Activated T-cell treated with anti-CD3 and anti-CD28 coated beads for 4 hours (primary cell): ENCODE results near the gene CDH4.

Experiments used
- DNase-seq: peaks from one replicate; pipeline ENCODE4 v3.0.0-alpha.2; 2020

Gene CDH4

DNA sequence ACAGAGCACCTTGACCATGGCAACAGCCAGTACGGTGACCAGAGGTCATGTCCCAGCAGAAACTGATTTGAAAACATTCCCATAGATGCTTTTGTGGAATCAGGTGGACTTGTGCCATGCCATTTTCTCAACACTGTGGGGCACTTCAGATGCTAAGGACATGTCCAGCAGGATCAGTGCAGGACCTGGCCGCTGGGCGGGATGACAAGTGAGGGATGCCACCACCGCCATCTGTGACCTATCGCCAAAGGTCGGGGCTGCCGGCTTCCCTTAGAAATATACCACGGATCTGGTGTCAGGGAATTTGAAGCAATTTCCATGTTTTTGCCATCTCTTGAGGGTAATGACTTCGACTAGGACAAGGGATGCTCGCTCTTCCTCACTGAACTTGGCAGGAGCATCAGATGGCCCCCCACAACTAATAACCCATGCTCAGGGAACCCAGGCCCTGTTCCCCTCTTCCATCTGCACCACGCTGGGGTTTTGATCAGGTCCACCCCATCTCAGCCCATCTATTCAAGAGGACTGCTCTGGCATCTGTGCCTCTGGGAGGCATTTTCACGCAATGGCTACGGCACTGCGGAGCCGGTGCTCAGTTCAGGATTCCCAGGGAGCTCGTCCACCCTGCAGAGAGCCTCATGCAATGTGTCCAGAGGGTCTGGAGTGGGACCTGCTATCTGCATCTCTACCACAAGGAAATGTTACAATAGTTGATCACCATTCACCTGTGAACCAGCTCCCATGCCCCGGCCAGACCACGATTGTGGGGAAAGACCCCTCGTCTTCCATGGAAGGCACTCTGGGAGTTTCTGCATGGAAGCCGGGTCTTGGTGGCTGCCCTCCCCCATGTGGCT, 511.1 kb downstream of the CDH4 start:
- no peak for DNase-seq

DNA sequence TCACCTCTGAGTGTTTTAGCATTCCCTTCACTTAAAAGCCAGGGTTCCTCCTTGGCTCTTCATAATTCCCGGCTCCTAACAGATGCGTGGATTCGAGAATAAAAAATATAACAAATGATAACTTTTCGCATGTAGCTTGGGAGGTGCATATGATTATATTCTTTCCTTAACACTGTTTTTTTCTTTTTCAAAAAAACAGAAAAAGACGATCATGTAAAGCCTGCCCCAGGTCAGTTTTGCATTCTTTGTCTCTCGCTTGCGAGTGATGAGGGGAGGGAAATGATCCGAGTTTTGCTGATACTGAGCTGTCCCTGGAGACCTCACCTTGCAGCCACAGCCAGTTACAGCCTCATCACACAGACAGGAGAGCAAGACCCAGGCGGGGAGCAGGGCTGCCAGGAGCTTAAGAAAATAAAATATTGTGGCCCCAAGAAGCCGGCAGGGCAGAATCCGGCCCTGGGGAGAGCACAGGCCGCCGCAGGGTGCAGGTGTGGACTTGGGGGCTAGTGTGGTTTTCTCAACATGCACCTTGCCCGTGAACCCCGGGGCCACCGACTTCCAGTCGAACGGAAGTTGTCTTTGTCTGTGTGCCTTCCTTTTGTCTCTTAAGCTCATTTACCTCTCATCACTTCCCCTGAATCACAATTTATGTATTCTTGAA, 511.8 kb downstream of the CDH4 start:
- DNase-seq: no peak

DNA sequence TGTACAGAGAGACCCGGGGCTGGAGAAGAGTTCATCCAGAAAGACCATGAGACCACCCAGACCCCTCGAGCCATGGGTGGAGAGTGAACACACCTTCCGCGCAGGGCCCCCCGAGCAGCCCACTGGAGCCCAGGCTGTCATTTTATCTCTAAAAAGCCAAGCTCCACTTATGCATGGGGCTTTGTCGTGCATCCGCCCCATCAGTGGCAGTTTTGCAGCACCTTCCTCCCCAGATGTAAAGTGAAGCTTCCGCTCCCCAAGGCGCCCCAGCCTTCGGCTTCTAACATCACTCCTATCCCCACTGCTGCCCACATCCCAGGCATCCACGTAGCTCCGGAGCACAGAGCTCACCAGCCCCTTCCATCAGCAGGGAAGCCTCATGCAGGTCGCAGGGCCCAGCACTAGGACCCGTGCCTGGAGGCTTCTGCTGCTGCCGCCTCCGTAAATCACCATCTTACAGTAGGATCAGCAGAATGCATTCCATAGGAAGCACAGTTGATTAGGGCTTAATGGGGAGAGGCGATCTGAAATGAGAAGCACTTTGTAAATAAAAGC, 512.5 kb downstream of the CDH4 start:
- no peak for DNase-seq

DNA sequence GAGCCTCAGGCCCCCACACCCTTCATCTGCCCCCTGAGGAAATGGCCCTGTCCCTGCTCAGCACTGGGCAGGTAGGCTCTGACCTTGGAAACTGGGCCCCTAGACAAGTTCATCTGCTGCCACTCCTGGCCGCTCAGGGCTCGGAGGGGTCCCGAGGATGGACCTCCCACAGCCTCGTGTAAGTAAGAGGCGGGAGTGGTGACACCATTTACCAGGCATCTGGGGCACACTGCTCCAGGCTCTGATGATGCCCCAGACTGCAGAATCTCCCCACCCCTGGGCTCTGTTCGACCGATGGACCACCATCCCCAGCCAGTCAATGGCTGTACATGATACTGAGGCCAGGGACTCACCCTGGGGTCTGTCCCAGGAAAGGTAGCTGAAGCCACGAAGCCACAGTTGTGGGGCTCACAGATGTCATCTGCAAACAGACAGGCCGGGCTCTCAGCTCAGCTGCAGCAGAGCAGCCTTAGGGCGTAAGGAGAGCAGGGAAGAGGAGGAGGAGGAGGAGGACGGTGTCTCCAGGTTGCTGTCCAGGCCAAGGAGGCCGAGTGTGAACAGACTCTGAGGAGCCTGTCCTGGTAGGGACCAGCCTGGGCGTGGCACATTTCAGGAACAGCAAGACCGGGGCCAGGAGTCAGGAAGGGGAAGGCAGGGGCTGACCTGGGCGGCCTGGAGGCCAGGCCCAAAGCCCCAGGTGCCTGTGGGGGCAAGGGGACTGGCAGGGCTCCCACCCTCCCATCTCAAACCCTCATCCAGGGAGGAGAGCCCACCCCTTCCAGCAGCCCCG, 513.2 kb downstream of the CDH4 start:
- DNase-seq: no peak

DNA sequence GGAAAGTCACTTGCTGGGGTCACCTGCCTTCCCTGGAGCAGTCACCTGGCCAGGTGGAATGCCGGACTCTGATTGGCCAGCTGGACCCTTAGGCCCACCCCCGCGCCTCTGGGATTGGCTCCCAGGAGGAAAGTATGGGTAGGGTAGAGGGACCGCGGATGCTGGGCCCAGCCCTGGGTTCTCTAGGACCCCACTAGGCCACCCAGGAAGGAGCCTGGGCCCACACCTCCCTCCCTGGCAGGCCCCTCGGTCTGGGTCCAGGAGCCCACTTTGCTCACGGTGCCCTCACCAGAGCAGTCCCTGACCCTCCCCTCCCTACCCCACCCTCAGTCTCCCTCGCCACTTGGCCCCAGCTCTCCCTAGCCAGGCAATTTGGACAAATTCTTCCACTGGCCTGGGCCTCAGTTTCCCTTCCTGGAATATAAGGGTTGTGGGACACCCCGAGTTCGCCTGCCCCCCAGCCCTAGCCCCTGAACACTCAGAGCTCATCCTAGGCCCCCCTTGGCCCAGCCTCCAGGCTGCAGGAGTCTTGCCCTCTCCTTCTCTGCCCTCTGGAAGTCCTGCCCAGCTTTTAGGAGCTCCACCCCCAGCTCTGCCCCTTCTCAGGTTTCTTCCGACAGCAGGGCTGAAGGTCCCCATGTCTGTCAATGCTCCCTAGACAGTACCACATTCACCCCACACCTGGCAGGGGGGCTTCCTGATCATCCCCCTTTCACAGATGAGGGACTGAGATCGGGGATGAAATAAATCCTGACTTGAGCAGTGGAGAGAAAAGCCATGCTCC, 514.0 kb downstream of the CDH4 start:
- DNase-seq: no peak

DNA sequence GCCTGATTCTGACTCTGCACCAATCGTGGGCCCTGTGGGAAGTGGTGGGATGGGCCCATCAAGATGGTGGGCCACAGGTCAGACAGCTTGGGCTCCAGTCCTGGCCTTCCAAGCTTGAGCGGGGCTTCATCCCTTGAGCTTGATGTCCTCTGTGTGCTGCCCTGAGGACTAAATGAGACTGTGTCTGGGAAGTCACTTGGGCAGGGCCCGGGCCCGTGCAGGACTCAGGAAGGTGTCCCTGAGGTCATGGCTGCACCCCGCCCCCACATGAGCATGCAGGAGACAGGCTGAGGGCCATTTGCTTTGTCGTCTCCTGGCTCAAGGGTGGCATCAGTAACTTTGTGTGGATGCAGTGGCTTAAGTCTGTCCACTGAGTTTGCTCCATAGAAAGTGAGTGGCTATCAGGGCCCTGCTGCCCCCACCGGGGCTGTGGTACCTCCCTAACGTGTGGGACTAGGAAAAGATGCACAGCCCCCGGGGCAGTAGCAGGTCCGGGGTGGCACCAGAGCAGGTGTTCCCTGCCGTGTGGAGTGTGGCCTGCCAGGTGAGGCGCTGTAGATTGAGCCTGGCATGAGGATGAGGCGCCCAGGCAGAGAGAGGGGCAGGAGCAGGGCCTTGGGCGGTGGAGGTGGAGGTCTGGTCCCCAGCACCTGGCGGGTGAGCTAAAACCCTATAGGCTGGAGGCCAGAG, 515.0 kb downstream of the CDH4 start:
- DNase-seq: no peak

DNA sequence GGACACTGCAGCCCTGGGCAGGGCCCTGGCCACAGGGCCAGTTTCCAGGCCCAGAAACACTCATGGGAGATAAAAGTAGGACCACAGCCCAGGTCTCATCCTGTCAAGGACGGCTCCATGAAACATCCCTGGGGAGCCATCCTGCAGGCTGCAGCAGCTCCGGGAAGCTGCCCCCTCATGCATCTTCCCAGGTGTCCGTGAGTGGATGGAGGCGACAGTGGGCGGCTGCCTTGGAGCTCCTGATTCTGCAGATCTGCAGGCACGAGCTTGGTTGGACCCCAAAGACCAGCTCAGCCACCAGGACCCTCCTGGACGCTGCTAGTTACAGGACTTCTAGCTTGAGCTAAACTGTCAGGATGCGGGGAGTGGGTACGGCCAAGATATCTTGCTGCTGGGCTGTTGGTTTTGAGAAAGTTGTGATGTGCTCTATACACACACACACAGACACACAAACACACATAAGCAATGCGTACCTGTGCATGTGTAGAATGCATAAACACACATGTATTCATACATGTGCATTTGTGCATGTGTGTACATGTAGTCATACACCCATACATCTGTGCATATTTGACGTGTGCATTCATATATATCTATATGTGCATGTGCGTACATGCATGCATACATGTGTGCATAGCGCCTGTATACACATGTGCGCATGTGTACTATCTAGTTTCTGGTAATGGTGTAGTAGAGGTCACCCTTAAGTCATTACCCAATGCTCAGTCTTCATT, 515.9 kb downstream of the CDH4 start:
- DNase-seq: no peak

DNA sequence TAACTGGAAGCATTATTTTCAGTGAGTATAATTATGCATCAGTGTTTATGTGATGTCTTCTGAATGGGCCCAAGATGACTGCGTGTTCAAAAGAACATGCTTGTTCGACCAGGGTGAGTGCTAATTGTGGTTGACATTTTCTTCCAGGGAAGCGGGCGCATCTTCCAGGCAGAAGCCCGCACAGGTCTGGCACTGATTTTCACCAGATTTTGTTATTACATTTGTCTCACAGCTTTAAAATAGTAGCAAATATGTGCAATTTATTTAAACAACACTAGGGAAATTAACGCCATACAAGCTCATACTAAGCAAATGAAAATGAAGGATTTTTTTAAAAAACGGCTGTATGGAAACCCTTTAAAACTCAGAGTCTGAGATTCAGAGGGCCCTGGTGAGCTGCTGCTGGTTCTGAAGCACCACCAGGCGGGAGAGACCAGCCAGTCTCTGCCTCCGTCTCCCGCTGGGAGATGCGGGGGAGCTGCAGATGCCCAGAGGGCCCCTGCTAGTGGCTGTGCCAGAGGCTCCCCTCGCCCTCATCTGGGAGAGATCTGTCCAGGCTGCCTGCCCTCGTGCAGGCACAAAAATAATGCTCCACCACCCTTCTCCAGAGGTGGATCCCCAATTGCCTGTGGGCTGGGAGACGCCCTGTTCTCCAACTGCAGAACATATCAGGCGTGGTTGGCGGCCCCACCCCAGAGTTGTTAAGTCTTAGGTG, 516.7 kb downstream of the CDH4 start:
- DNase-seq: no peak

DNA sequence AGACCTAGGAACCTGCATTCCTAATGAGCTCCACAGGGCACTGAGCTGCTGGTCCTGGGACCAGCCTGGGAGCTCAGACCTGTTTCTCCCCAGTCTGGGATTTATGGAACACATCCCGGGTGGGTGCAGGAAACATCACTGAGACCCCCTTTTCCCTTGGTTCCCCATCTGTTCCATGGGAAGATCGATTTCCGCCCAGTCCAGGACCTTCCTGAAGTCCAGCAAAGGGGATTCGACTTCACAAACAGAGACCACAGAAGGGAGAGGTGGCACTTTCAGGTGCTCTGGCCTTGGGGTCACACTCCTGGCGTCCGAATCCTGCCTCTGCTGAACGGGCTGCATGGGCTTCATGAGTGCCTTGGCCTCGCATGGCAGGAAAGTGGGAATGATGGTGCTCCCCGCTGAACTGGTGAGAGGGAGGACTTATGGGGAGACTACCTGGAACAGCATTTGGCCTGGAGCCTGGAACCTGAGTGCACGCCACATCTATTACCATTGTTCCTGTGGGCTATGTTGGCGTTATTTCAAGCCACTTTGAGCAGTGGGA, 517.3 kb downstream of the CDH4 start:
- no peak for DNase-seq

DNA sequence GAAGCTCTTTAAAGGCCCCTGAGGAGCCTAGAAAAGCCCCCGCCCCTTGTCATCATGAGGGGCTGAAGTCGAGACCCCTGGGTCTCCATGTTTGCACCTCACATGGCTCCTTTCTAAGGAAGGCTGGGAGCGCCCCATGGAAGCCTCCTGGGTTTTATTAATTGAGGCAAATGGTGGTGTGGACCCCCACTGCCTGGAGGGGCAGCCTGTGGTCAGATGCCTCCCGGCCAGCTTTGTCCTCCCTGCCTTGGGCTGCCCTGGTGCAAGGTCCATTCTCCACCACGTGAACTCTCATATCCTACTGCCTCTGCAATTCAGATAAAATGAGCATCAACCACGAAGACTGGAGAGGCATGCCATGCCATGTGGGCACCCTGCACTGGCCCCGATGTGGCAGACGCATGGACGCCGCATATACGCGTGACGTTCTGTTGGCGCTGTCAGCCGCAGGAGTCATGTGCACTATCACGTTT, 518.1 kb downstream of the CDH4 start:
- DNase-seq: no peak

DNA sequence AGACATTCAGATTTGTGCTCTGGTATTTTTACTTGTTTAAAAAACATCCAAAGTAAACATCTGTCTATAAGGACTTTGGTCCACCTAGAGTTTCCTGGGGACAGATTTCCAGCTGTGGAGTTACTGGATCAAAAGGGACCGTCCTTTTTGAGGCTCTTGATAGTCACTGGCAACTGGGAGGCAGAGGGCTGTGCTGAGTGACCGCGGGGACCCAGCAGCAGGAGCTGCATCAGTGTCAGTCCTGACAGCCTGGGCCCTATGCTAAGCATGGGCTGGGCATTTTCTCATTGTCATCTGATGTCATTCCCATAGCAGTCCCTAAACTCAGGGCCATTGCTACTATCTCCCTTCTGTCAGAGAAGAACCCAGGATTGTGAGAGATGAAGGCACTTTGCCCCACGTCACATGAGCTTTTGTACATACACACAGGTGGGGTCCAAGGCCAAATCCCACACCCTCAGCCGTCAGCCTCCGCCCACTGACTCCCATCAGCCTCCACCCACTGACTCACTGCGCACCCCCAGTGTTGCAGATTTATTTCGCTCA, 519.8 kb downstream of the CDH4 start:
- no peak for DNase-seq

DNA sequence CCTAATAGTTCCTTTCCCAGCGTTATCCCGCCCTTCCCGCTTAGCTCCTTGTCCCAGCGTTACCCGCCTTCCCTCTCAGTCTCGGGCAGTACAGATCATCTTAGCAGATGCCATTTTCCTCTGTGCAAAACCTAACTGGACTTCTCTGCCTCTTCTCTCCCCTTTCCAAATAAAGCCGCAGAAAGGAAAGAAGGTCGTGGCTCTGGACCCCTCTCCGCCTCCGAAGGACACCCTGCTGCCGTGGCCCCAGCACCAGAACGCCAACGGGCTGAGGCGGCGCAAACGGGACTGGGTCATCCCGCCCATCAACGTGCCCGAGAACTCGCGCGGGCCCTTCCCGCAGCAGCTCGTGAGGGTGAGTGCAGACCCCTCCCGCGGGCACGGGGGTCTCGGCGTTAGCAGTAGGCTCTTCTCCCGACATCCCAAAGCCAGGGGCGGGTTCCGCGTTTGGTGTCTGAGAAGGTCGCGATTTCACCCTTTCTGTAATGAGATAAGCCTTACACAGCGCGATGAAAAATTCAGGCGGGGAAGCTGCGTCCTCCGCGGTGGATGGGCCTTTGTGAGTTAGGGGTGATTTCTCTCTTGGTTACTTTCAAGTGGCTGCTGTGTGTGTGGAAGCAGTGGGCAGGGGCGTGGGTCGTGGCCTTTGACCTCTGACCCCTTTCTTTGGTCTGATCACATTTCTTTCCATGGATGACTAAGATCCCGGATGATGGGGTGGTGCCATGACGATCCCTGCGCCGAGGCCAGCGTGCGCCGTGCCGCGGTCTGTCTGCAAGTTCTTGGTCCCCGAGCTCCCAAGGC, 521.0 kb downstream of the CDH4 start:
- no peak for DNase-seq

DNA sequence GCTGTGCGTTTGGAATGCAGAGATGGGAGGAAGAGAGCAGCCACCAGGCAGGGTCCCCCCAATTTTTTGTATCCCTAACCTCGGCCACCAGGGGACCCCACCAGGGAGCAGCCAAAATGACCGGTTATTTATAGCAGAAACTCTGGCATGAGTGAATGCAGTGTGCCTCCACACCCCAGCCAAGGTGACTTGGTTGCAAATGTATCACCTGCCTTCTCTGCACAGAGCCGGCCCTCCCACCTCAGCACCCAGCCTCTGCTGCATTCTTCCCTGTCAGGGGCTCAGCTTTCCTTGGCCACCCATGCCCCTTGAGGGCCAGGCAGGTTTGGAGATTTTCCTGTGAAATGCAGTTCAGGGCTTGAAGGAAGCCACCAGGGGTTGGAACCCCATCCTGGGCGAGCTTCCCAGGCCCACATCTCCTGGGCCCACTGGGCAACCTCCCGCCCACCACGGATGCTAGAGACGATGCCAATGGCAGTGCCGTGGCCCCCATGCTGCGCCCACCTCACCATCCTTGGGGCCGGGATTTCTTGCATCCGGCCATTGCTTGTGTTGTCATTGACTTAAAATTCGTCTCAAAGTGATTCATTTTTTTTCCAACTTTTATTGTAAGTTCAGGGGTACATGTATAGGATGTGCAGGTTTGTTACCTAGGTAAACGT, 522.0 kb downstream of the CDH4 start:
- DNase-seq: no peak

DNA sequence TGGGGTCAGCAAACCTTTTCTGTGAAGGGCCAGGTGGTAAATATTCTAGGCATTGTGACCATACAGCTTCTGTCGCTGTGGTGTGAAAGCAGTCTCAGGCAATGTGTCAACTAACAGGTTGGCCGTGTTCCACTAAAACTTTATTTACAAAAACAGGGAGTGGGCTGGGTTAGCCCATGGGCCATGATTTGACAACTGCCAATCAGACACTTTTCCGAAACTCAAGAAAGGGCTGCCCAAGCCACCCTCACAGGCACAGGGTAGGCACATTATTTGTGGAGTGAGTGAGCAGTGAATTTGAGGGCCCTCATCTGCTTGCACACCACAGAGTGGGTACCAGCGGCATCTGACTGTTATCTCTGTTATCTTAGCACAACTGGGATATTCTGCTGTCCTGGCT, 523.4 kb downstream of the CDH4 start:
- DNase-seq: no peak

DNA sequence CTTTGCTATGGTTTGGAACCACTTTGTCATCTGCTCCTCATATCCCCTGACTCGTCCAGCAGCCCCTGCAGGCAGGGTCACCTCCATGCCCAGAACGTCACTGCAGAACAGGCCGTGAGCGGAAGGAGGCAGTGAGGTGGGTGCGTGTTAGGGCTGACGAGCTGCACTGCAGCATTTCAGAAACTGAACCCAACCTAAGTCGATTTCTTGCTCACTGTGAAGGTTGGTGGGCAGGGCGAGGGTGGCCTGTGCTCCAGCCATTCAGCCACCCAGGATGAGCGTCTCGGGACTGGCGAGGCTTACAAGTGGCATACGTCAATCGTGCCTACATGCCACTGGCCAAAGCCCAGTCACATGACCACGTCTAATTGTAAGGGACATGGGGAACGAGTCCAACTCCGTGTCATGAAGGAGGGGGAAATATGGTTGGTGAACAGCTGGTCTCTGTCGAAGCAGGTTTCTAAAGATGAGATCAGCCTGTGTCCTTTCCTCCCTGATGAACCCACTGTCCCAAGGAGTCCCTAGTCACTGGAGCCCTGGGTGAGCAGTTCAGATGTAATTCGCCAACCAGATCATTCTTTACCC, 524.5 kb downstream of the CDH4 start:
- no peak for DNase-seq

DNA sequence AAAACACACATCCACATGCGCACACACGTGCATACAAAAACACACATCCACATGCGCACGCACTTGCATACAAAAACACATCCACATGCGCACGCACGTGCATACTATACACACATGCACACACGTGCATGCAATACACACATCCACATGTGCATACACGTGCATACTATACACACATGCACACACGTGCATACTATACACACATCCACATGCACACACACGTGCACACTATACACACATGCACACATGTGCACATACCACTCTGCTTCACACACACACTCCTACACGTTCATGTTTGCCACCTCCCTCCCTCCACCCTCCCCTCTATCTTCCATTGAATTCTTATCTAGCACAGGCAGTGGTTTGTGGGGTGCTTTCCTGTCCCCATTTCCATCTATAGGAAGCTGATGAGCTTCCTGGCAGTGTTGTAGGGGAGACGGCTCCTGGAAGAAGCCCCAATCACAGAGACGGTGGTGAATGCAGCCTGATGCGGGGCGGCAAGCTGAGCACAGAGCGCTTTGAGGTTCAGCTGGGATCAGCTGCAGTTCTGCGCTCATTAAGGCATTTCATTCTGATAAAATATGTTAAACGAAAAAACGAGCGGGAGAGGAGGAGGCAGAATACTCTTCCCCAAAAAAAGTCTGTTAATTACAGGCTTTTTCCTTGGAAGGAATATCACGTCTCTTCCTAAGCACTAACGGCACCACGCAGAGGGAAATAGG, 525.9 kb downstream of the CDH4 start:
- DNase-seq: no peak

DNA sequence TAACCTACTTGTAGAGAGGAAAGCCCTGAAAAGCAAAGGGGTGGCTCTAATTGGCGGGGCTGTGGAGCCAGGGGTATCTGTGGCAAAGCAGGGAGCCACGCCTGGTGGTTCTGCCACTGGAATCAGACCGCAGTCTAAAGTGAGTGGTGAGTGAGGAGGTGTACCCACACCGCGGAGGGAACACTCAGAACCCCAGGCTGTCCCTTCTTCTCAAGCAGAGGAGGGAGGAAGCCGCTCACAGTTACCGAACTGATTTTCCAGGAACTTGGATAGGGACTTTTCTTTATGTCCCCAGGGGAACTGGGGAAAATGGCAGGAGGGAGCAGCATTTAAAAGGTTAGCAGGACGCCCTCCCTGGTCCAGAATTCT, 526.4 kb downstream of the CDH4 start:
- DNase-seq: no peak
